Left renal cortex interstitium (tissue), 4 donors: ENCODE data around the gene ADCY1. TPM values are rescaled to one million over a fixed set of nuclear protein-coding genes. Genes with fewer than 3 reads are reported as not detected.

ENCODE experiments used
- DNase-seq, 4 donors: peaks; one replicate each; pipeline ENCODE4 v3.0.0-alpha.2; 2013; ENCODE audit warnings: low read depth in 4 of 4, low spot score in 2 of 4, missing footprints in 1 of 4
- polyA plus RNA-seq, 4 donors: library from polyadenylated mRNA; unstranded; fragments of 120-200 nt; gene quantifications; one replicate each; pipeline ENCODE4 v1.2.1, GENCODE V29; 2013; ENCODE audit not compliant: insufficient read length in 4 of 4

Gene ADCY1
- polyA plus RNA-seq, 4 donors: 3.0 to 4.7 (median 3.2) TPM

- DNase-seq: no peak
Measured at GRCh38 chr7:45592230-45592991, 18.2 kb downstream of the ADCY1 start.

- DNase-seq: no peak
Measured at GRCh38 chr7:45593121-45593541, 19.0 kb downstream of the ADCY1 start.

- no peak for DNase-seq
Measured at GRCh38 chr7:45593877-45594276, 19.7 kb downstream of the ADCY1 start.

- DNase-seq: no peak
Measured at GRCh38 chr7:45594745-45595535, 20.8 kb downstream of the ADCY1 start.

GRCh38 chr7:45595809-45596664, 21.9 kb downstream of the ADCY1 start:
- DNase-seq: no peak

- DNase-seq: no peak
Measured at GRCh38 chr7:45596665-45597095, 22.5 kb downstream of the ADCY1 start.

GRCh38 chr7:45597286-45597984, 23.3 kb downstream of the ADCY1 start:
- DNase-seq: no peak

- no peak for DNase-seq
Measured at GRCh38 chr7:45598886-45599520, 24.8 kb downstream of the ADCY1 start.

- DNase-seq: no peak
Measured at GRCh38 chr7:45599851-45600706, 25.9 kb downstream of the ADCY1 start.

- no peak for DNase-seq
Measured at GRCh38 chr7:45601094-45601493, 26.9 kb downstream of the ADCY1 start.

GRCh38 chr7:45601816-45602540, 27.8 kb downstream of the ADCY1 start:
- no peak for DNase-seq

GRCh38 chr7:45606050-45606449, 31.9 kb downstream of the ADCY1 start:
- no peak for DNase-seq

- DNase-seq: no peak
Measured at GRCh38 chr7:45606931-45607330, 32.8 kb downstream of the ADCY1 start.

- no peak for DNase-seq
Measured at GRCh38 chr7:45609180-45609579, 35.0 kb downstream of the ADCY1 start.

- DNase-seq: no peak
Measured at GRCh38 chr7:45610019-45610418, 35.9 kb downstream of the ADCY1 start.

- DNase-seq: no peak
Measured at GRCh38 chr7:45610660-45611299, 36.6 kb downstream of the ADCY1 start.

GRCh38 chr7:45617166-45617565, 43.0 kb downstream of the ADCY1 start:
- no peak for DNase-seq

GRCh38 chr7:45622058-45622457, 47.9 kb downstream of the ADCY1 start:
- no peak for DNase-seq
